HCT116 (cell line): Measurements from ENCODE around the gene PSMC3IP. TPM values are rescaled to one million over a fixed set of nuclear protein-coding genes. Genes with fewer than 3 reads are reported as not detected.

Source experiments
- ATAC-seq: fragments of 200-7000 bp; cut with Tn5 transposase; 2 replicates; pipeline ENCODE4 v1.9.1; 2020; ENCODE audit warnings: mild to moderate bottlenecking, moderate library complexity
- BruUV-seq: library from RNA; stranded (reverse); fragments of 400-500 nt; replicated peaks from 2 replicates; lab custom pipeline; 2021; lab: Mats Ljungman, UMichigan
- CTCF ChIA-PET: fragments of 300-600 bp; sonication (Branson Sonifier 250); formaldehyde crosslinking; loops from one replicate; lab custom pipeline; 2021; ENCODE audit warnings: antibody characterized with exemption; lab: Charles Lee
- POLR2A ChIA-PET: fragments of 300-600, 350-600 bp; sonication (Branson Sonifier 250); formaldehyde crosslinking; loops from one replicate; lab custom pipeline; 2021; ENCODE audit warnings: antibody characterized with exemption; lab: Charles Lee
- RAD21 ChIA-PET, 2 experiments: fragments of 300-600 bp; sonication (Branson Sonifier 250); formaldehyde crosslinking; loops; one replicate each; lab custom pipeline; 2023; ENCODE audit warnings: low total read pairs in 2 of 2; ENCODE audit not compliant: uncharacterized antibody in 2 of 2, unreplicated experiment in 2 of 2, low non-redundant PET in 1 of 2; lab: Charles Lee
- DNase-seq: peaks from one replicate; pipeline ENCODE4 v3.0.0-alpha.2; 2010; ENCODE audit warnings: low read depth, low spot score
- H2AFZ ChIP-seq: fragments of 200-600 bp; shearing (Covaris generic), sonication (generic); 2 replicates; pipeline ENCODE4 v1.6.1; 2017; ENCODE audit warnings: low read depth, mixed run types, mixed read lengths, antibody characterized with exemption, low read length; ENCODE audit not compliant: poor library complexity, severe bottlenecking
- H3K27ac ChIP-seq: 2 replicates; pipeline ENCODE4 v1.5.1; 2012; ENCODE audit warnings: low read depth, low read length
- H3K27me3 ChIP-seq: fragments of 200-600 bp; sonication (generic); 2 replicates; pipeline ENCODE4 v1.6.1; 2016; ENCODE audit warnings: mixed run types, low read length, mixed read lengths; ENCODE audit not compliant: insufficient read depth
- H3K36me3 ChIP-seq, 2 experiments: fragments of 200-500 bp in 1 of 2; fragments of 200-600 bp in 1 of 2; sonication (Bioruptor generic) in 1 of 2; sonication (generic) in 1 of 2; 2 replicates each; pipeline versions ENCODE4 v1.5.1 to v1.6.1; 2014 to 2016; ENCODE audit warnings: low read length in 2 of 2, inconsistent platforms in 1 of 2, mixed read lengths in 1 of 2, mixed run types in 1 of 2; ENCODE audit not compliant: insufficient read depth in 2 of 2, control insufficient read depth in 1 of 2
- H3K4me1 ChIP-seq, 2 experiments: fragments of 200-600 bp in 1 of 2; sonication (generic) in 1 of 2; 2 replicates each; pipeline versions ENCODE4 v1.5.1 to v1.6.1; 2012 to 2017; ENCODE audit warnings: low read length in 2 of 2, inconsistent platforms in 1 of 2, mild to moderate bottlenecking in 1 of 2, mixed read lengths in 1 of 2, mixed run types in 1 of 2, moderate library complexity in 1 of 2; ENCODE audit not compliant: insufficient read depth in 2 of 2, control insufficient read depth in 1 of 2
- H3K4me2 ChIP-seq: fragments of 200-600 bp; sonication (generic); 2 replicates; pipeline ENCODE4 v1.6.1; 2017; ENCODE audit warnings: mixed run types, low read length, mixed read lengths
- H3K4me3 ChIP-seq, 2 experiments: fragments of 200-600 bp in 1 of 2; sonication (generic) in 1 of 2; replicated peaks in 1 of 2; 2 replicates each; pipeline ENCODE4 v1.5.1; 2011 to 2016; ENCODE audit warnings: low read length in 2 of 2, control low read depth in 1 of 2, low read depth in 1 of 2, mild to moderate bottlenecking in 1 of 2, mixed read lengths in 1 of 2, mixed run types in 1 of 2
- H3K79me2 ChIP-seq: fragments of 200-600 bp; sonication (generic); 2 replicates; pipeline ENCODE4 v1.6.1; 2017; ENCODE audit warnings: mild to moderate bottlenecking, mixed run types, low read length, moderate library complexity, mixed read lengths; ENCODE audit not compliant: insufficient read depth
- H3K9ac ChIP-seq: fragments of 200-600 bp; sonication (generic); 2 replicates; pipeline ENCODE4 v1.6.1; 2016; ENCODE audit warnings: low read length, mixed read lengths
- H3K9me2 ChIP-seq: fragments of 200-600 bp; sonication (generic), shearing (Covaris generic); 2 replicates; pipeline ENCODE4 v1.6.1; 2017; ENCODE audit warnings: mixed run types, mild to moderate bottlenecking, moderate library complexity; ENCODE audit not compliant: insufficient read depth
- H3K9me3 ChIP-seq, 2 experiments: fragments of 200-500 bp in 1 of 2; fragments of 200-600 bp in 1 of 2; sonication (Bioruptor generic) in 1 of 2; sonication (generic) in 1 of 2; 2 replicates each; pipeline ENCODE4 v1.6.1; 2014 to 2017; ENCODE audit warnings: low read length in 2 of 2, mixed read lengths in 2 of 2, inconsistent platforms in 1 of 2, low read depth in 1 of 2, mild to moderate bottlenecking in 1 of 2, mixed run types in 1 of 2, moderate library complexity in 1 of 2; ENCODE audit not compliant: control insufficient read depth in 1 of 2, insufficient read depth in 1 of 2
- H4K20me1 ChIP-seq: fragments of 200-600 bp; sonication (generic), shearing (Covaris generic); 2 replicates; pipeline ENCODE4 v1.6.1; 2017; ENCODE audit warnings: mixed run types, mild to moderate bottlenecking, moderate library complexity; ENCODE audit not compliant: insufficient read depth
- CEBPB ChIP-seq: IDR thresholded peaks from 2 replicates; pipeline ENCODE4 v1.6.1; 2012; ENCODE audit warnings: low read depth
- EGR1 ChIP-seq: IDR thresholded peaks from 2 replicates; pipeline ENCODE4 v1.6.1; 2012; ENCODE audit warnings: low read depth
- ELF1 ChIP-seq: IDR thresholded peaks from 2 replicates; pipeline ENCODE4 v1.6.1; 2012; ENCODE audit warnings: low read depth, borderline replicate concordance
- FOSL1 ChIP-seq: IDR thresholded peaks from 2 replicates; pipeline ENCODE4 v1.6.1; 2012; ENCODE audit warnings: low read depth
- SIN3A ChIP-seq: IDR thresholded peaks from 2 replicates; pipeline ENCODE4 v1.6.1; 2012; ENCODE audit warnings: low read depth
- SP1 ChIP-seq: IDR thresholded peaks from 2 replicates; pipeline ENCODE4 v1.6.1; 2012; ENCODE audit warnings: low read depth
- SRF ChIP-seq: IDR thresholded peaks from 2 replicates; pipeline ENCODE4 v1.6.1; 2012; ENCODE audit warnings: low read depth
- TCF7L2 ChIP-seq: IDR thresholded peaks from 2 replicates; pipeline ENCODE4 v1.7.0; 2011; ENCODE audit warnings: borderline replicate concordance, inconsistent platforms; ENCODE audit not compliant: insufficient read depth, insufficient read length; ENCODE audit errors: extremely low read depth
- ZBTB33 ChIP-seq: IDR thresholded peaks from 2 replicates; pipeline ENCODE4 v1.6.1; 2011; ENCODE audit warnings: mild to moderate bottlenecking, low read length, moderate library complexity; ENCODE audit not compliant: insufficient replicate concordance; ENCODE audit errors: extremely low read depth
- ZFX ChIP-seq: fragments of 450-650 bp; IDR thresholded peaks from 2 replicates; pipeline ENCODE4 v1.6.1; 2017
- intact Hi-C: fragments of 100-400 bp; cut with micrococcal nuclease; formaldehyde crosslinking; loops from 2 replicates; pipeline ENCODE4 v1.10.0; 2022
- total RNA-seq: library from RNA; stranded (reverse); gene quantifications from one replicate; pipeline ENCODE4 v1.2.1, GENCODE V29; 2021; ENCODE audit not compliant: unreplicated experiment

PSMC3IP gene
- total RNA-seq, 1 experiment from 2014 or later, result 24.3 TPM

GRCh38 chr17:42547698-42548069, 29.8 kb downstream of the PSMC3IP start:
- no peak overlapping the region for H3K27ac ChIP-seq
- no peak overlapping the region for H3K9ac ChIP-seq
- no peak overlapping the region; a peak in 1 of 4 replicates for H3K4me3 ChIP-seq
- no peak for TF ChIP-seq SRF
- no peak for TF ChIP-seq CEBPB
- no peak for TF ChIP-seq ZBTB33
- no peak for TF ChIP-seq SP1
- TF ChIP-seq TCF7L2, result no peak
- TF ChIP-seq EGR1, result no peak
- no peak for TF ChIP-seq FOSL1
- TF ChIP-seq SIN3A, result no peak
- TF ChIP-seq ZFX, result no peak
- TF ChIP-seq ELF1, result no peak
- ATAC-seq, result no peak
- CTCF ChIA-PET, result interaction anchor here (0.7 to 1.7 kb wide), 7 partner anchors 10 to 131 kb away, joined by 3 to 7 read pairs (median 3); partner anchors contain the start of gene NAGLU
- no peaks in the 10 kb centered on the region for H3K9me3 ChIP-seq
- RAD21 ChIA-PET, result no interaction called here
- no peaks in the 10 kb centered on the region for H3K36me3 ChIP-seq
- H4K20me1 ChIP-seq, result no peaks in the 10 kb centered on the region
- no peak overlapping the region for H2AFZ ChIP-seq
- H3K27me3 ChIP-seq, result no peaks in the 10 kb centered on the region
- no TSS peak for BruUV-seq
- peak overlapping the region; percentile 70 for H3K4me2 ChIP-seq
- H3K4me1 ChIP-seq, result peaks cover 0 to 12% of the 10 kb centered on the region in 2 experiments; a peak in 1 of 4 replicates
- H3K9me2 ChIP-seq, result no peaks in the 10 kb centered on the region
- intact Hi-C loops, result no loop called here
- POLR2A ChIA-PET, result no interaction called here
- no peaks in the 10 kb centered on the region; the same call in 1 of the 2 replicates for H3K79me2 ChIP-seq
- DNase-seq, result no peak
